ENCODE results near the gene NCOA4.
"Not testable (repeated sequence)": the region's sequence is repeated elsewhere in the genome, so short reads cannot be mapped to it uniquely, and the experiment has no call there.

Gene NCOA4

GRCh38 chr10:46020344-46020657 is 10.1 kb downstream of the NCOA4 start:
- no peak for DNase-seq (ENCODE audit: low spot score)

- DNase-seq (ENCODE audit: low spot score) = no peak
Observed at GRCh38 chr10:46019569-46020343, 10.7 kb downstream of the NCOA4 start.

GRCh38 chr10:46019177-46019528 is 11.3 kb downstream of the NCOA4 start:
- no peak for DNase-seq (ENCODE audit: low spot score)

- no peak for DNase-seq (ENCODE audit: low spot score)
Observed at GRCh38 chr10:46018453-46019176, 11.8 kb downstream of the NCOA4 start.

- no peak for DNase-seq (ENCODE audit: low spot score)
Observed at GRCh38 chr10:46017733-46018132, 12.7 kb downstream of the NCOA4 start.

GRCh38 chr10:46016811-46017210 is 13.6 kb downstream of the NCOA4 start:
- DNase-seq (ENCODE audit: low spot score) = no peak

- no peak for DNase-seq (ENCODE audit: low spot score)
Observed at GRCh38 chr10:46016190-46016589, 14.2 kb downstream of the NCOA4 start.

GRCh38 chr10:46014683-46015405 is 15.6 kb downstream of the NCOA4 start:
- DNase-seq (ENCODE audit: low spot score) = no peak

- DNase-seq (ENCODE audit: low spot score) = no peak
Observed at GRCh38 chr10:46014206-46014605, 16.2 kb downstream of the NCOA4 start.

- no peak for DNase-seq (ENCODE audit: low spot score)
Observed at GRCh38 chr10:46012746-46013145, 17.7 kb downstream of the NCOA4 start.

GRCh38 chr10:46006219-46006618 is 24.2 kb downstream of the NCOA4 start:
- DNase-seq (ENCODE audit: low spot score) = no peak

GRCh38 chr10:46005383-46005782 is 25.0 kb downstream of the NCOA4 start:
- DNase-seq (ENCODE audit: low spot score) = no peak

GRCh38 chr10:46004963-46005362 is 25.5 kb downstream of the NCOA4 start:
- DNase-seq (ENCODE audit: low spot score) = no peak

GRCh38 chr10:46002916-46003693 is 27.3 kb downstream of the NCOA4 start:
- no peak for DNase-seq (ENCODE audit: low spot score)

GRCh38 chr10:46002189-46002687 is 28.2 kb downstream of the NCOA4 start:
- not testable (repeated sequence) for DNase-seq (ENCODE audit: low spot score)

GRCh38 chr10:46001187-46001756 is 29.2 kb downstream of the NCOA4 start:
- no peak for DNase-seq (ENCODE audit: low spot score)

- DNase-seq (ENCODE audit: low spot score) = no peak
Observed at GRCh38 chr10:46000538-46000937, 29.9 kb downstream of the NCOA4 start.

GRCh38 chr10:45999955-46000354 is 30.5 kb downstream of the NCOA4 start:
- not testable (repeated sequence) for DNase-seq (ENCODE audit: low spot score)

GRCh38 chr10:45997994-45998763 is 32.2 kb downstream of the NCOA4 start:
- no peak for DNase-seq (ENCODE audit: low spot score)

GRCh38 chr10:45997557-45997956 is 32.9 kb downstream of the NCOA4 start:
- DNase-seq (ENCODE audit: low spot score) = no peak

GRCh38 chr10:45985590-45985989 is 44.8 kb downstream of the NCOA4 start:
- not testable (repeated sequence) for DNase-seq (ENCODE audit: low spot score)
